Smooth muscle cell (in vitro differentiated cells): ENCODE data around the gene MAP3K10. TPM values are rescaled to one million over a fixed set of nuclear protein-coding genes. Genes with fewer than 3 reads are reported as not detected.

Experiments used
- DNase-seq: peaks from one replicate; lab custom pipeline; 2025; ENCODE audit not compliant: unreplicated experiment; lab: John Stamatoyannopoulos, UW
- H2AFZ ChIP-seq: fragments of 200-600 bp; sonication (generic); 2 replicates; pipeline ENCODE4 v1.6.0; 2016; ENCODE audit warnings: antibody characterized with exemption, low read depth, mild to moderate bottlenecking
- H3F3A ChIP-seq: fragments of 200-600 bp; sonication (generic); 2 replicates; pipeline ENCODE4 v1.6.0; 2017; ENCODE audit warnings: antibody characterized with exemption, low read depth
- H3K27ac ChIP-seq: fragments of 200-600 bp; sonication (generic); 2 replicates; pipeline ENCODE4 v1.5.1; 2016; ENCODE audit warnings: low read depth, mild to moderate bottlenecking
- H3K27me3 ChIP-seq: fragments of 200-600 bp; sonication (generic); 2 replicates; pipeline ENCODE4 v1.6.1; 2016; ENCODE audit warnings: low read depth, mild to moderate bottlenecking
- H3K36me3 ChIP-seq: fragments of 200-600 bp; sonication (generic); 2 replicates; pipeline ENCODE4 v1.5.1; 2016; ENCODE audit warnings: low read depth
- H3K4me1 ChIP-seq: fragments of 200-600 bp; sonication (generic); 2 replicates; pipeline ENCODE4 v1.5.1; 2016; ENCODE audit warnings: low read depth
- H3K4me2 ChIP-seq: fragments of 200-600 bp; sonication (generic); 2 replicates; pipeline ENCODE4 v1.6.0; 2016; ENCODE audit warnings: mild to moderate bottlenecking
- H3K4me3 ChIP-seq: fragments of 200-600 bp; sonication (generic); 2 replicates; pipeline ENCODE4 v1.5.1; 2016; ENCODE audit warnings: mild to moderate bottlenecking
- H3K79me2 ChIP-seq: fragments of 200-600 bp; sonication (generic); 2 replicates; pipeline ENCODE4 v1.6.0; 2016; ENCODE audit warnings: low read depth, mild to moderate bottlenecking
- H3K9ac ChIP-seq: fragments of 200-600 bp; sonication (generic); 2 replicates; pipeline ENCODE4 v1.6.0; 2016; ENCODE audit warnings: low read depth
- H3K9me3 ChIP-seq: fragments of 200-600 bp; sonication (generic); replicated peaks from 2 replicates; pipeline ENCODE4 v1.5.1; 2016; ENCODE audit warnings: low read depth
- H4K20me1 ChIP-seq: fragments of 200-600 bp; sonication (generic); 2 replicates; pipeline ENCODE4 v1.6.0; 2016; ENCODE audit warnings: low read depth
- WGBS: methylation state at CpG from one replicate; pipeline ENCODE4 v1.1.7; 2016; ENCODE audit warnings: low lambda C conversion rate; 5-methylcytosine and 5-hydroxymethylcytosine counted together
- polyA plus RNA-seq: library from polyadenylated mRNA; unstranded; fragments of >200 nt; fragmentation: Nextera tagmentation; extraction: Ambion mirVana; gene quantifications from 2 replicates; pipeline ENCODE4 v1.2.1, GENCODE V29; 2016
- total RNA-seq: library from RNA; depleted of rRNA; stranded (reverse); fragments of >200 nt; gene quantifications from 2 replicates; pipeline ENCODE4 v1.2.3, GENCODE V29; 2014
- TF ChIP-seq, protein P1 (sequence below): fragments of 200-600 bp; sonication (generic); IDR thresholded peaks from 2 replicates; pipeline ENCODE4 v1.5.1; 2017; ENCODE audit warnings: borderline replicate concordance, mild to moderate bottlenecking, antibody characterized with exemption; ENCODE audit not compliant: insufficient read depth, poor library complexity, severe bottlenecking

The MAP3K10 gene
- total and polyA plus RNA-seq, 2 experiments from 2014 or later: 4.4 to 7.8 TPM

DNA sequence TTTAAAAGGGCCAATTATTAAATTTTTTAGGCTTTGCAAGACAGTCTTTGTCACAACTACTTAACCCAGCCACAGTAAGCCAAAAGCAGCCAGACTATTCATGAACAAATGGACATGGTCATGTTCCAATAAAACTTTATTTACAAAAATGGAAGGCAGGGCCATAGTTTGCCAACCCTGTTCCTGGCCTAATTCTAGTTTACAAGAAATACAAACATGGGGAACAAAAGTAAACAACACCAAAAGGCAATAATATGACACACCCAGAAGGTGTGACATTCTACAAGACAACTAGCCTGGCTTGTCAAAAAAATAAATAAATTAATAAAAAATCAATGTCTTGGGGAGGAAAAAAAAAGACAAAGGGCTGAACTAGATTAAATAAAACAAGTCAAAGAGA, 60.0 kb downstream of the MAP3K10 start:
- TF ChIP-seq, protein P1, sequence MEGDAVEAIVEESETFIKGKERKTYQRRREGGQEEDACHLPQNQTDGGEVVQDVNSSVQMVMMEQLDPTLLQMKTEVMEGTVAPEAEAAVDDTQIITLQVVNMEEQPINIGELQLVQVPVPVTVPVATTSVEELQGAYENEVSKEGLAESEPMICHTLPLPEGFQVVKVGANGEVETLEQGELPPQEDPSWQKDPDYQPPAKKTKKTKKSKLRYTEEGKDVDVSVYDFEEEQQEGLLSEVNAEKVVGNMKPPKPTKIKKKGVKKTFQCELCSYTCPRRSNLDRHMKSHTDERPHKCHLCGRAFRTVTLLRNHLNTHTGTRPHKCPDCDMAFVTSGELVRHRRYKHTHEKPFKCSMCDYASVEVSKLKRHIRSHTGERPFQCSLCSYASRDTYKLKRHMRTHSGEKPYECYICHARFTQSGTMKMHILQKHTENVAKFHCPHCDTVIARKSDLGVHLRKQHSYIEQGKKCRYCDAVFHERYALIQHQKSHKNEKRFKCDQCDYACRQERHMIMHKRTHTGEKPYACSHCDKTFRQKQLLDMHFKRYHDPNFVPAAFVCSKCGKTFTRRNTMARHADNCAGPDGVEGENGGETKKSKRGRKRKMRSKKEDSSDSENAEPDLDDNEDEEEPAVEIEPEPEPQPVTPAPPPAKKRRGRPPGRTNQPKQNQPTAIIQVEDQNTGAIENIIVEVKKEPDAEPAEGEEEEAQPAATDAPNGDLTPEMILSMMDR: no peak
- H3K36me3 ChIP-seq: no peaks in the 10 kb centered on the region
- H3K4me3 ChIP-seq: no peak overlapping the region
- H3F3A ChIP-seq: no peaks in the 10 kb centered on the region
- no peak overlapping the region for H3K27ac ChIP-seq
- no peak overlapping the region for H2AFZ ChIP-seq
- no peaks in the 10 kb centered on the region for H3K4me1 ChIP-seq
- DNase-seq: no peak
- H3K9ac ChIP-seq: no peak overlapping the region
- H3K4me2 ChIP-seq: no peak overlapping the region
- H3K9me3 ChIP-seq: no peaks in the 10 kb centered on the region
- peaks cover 57% of the 10 kb centered on the region for H4K20me1 ChIP-seq
- H3K27me3 ChIP-seq: no peaks in the 10 kb centered on the region
- H3K79me2 ChIP-seq: peaks cover 21% of the 10 kb centered on the region

DNA sequence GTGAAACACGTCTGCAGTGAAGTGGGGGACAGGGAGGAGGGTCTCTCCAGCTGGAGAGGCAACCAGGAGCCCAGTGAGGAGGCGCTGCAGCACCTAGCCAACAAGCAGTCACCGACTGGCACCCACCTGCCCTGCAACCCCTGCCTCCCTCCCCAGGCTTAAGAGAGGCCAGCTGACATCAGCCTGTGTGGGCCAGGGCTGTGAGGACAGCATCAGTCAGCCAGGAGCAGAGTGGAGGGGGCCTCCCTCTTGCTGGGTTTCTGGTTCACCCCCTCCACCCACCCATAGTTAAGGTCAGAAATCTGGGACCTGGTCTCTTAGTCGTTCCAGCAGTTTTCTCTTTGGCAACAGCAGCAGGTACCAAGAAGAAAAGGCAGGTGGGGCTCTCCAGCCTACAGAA, 60.8 kb downstream of the MAP3K10 start:
- TF ChIP-seq, protein P1: no peak
- 89% methylated on average over 4 of the region's 4 CpGs for WGBS
- no peak overlapping the region for H2AFZ ChIP-seq
- no peak overlapping the region for H3K9ac ChIP-seq
- no peak overlapping the region for H3K4me2 ChIP-seq
- no peak for DNase-seq
- H3K9me3 ChIP-seq: no peaks in the 10 kb centered on the region
- peaks cover 56% of the 10 kb centered on the region for H4K20me1 ChIP-seq
- peaks cover 21% of the 10 kb centered on the region for H3K79me2 ChIP-seq
- no peak overlapping the region for H3K4me3 ChIP-seq
- no peak overlapping the region for H3K27ac ChIP-seq
- no peaks in the 10 kb centered on the region for H3K36me3 ChIP-seq
- no peaks in the 10 kb centered on the region for H3K4me1 ChIP-seq
- no peaks in the 10 kb centered on the region for H3F3A ChIP-seq
- H3K27me3 ChIP-seq: no peaks in the 10 kb centered on the region

DNA sequence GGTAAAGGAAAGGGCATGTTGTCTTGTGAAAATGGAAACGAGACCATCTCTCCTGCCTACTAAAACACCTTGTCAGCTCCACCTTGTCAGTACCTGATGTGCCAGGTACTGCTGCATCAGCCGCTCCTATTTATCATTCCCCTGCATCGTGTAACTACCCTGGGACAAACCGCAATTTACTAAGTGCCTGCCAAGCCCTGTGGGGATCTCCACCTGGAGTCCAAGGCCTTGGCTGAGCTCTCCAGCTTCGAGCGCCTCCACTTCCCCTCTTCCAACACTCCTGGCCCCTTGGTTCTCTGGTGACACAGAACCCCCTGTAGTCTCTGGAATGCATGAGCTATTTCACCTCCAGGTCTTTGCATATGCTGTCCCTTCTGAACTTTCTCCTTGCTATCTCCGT, 61.2 kb downstream of the MAP3K10 start:
- Histone ChIP-seq H3K79me2 (peaks cover 21% of the 10 kb centered on the region), H3K27ac (no peak overlapping the region), H3K36me3 (no peaks in the 10 kb centered on the region), H3K9ac (no peak overlapping the region), H3K4me2 (no peak overlapping the region), H3F3A (no peaks in the 10 kb centered on the region), H3K27me3 (no peaks in the 10 kb centered on the region), H3K4me1 (no peaks in the 10 kb centered on the region), H3K9me3 (no peaks in the 10 kb centered on the region), H3K4me3 (no peak overlapping the region), H2AFZ (no peak overlapping the region), H4K20me1 (peaks cover 58% of the 10 kb centered on the region)
- WGBS: 79% methylated on average over 7 of the region's 7 CpGs
- TF ChIP-seq, protein P1: no peak
- no peak for DNase-seq

DNA sequence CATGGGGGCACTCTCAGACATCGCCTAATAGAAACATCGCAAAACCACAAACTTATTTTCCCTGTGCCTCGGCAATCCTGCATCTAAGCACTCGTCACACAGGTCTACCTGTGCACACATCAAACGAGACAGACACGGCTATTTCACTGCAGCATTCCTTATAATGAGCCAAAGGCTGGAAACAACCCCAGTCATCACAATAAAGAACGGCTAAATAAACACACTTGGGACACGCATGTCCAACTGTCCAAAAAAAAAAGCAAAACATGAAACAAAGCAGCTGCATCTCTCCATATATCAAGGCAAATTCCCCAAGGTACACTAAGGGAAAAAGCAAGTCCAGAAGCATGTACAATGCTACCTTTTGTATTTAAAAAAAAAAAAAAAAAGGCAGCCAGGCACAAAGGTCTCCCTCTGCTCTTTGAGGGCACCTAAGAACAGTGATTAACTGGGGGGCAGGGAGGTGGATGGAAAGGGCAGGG, 62.4 kb downstream of the MAP3K10 start:
- H3K79me2 ChIP-seq: peaks cover 23% of the 10 kb centered on the region
- TF ChIP-seq, protein P1: no peak
- H3K27me3 ChIP-seq: no peaks in the 10 kb centered on the region
- DNase-seq: no peak
- no peak overlapping the region for H3K27ac ChIP-seq
- no peaks in the 10 kb centered on the region for H3K4me1 ChIP-seq
- H3K4me2 ChIP-seq: no peak overlapping the region
- no peak overlapping the region for H3K9ac ChIP-seq
- peaks cover 59% of the 10 kb centered on the region for H4K20me1 ChIP-seq
- no peaks in the 10 kb centered on the region for H3F3A ChIP-seq
- H3K4me3 ChIP-seq: no peak overlapping the region
- H3K9me3 ChIP-seq: no peaks in the 10 kb centered on the region
- no peaks in the 10 kb centered on the region for H3K36me3 ChIP-seq
- H2AFZ ChIP-seq: no peak overlapping the region
- 94% methylated on average over 8 of the region's 8 CpGs for WGBS
